ENCODE data around the gene SH3BGRL3.
"Not testable (repeated sequence)": the region's sequence is repeated elsewhere in the genome, so short reads cannot be mapped to it uniquely, and the experiment has no call there.

The SH3BGRL3 gene

DNA sequence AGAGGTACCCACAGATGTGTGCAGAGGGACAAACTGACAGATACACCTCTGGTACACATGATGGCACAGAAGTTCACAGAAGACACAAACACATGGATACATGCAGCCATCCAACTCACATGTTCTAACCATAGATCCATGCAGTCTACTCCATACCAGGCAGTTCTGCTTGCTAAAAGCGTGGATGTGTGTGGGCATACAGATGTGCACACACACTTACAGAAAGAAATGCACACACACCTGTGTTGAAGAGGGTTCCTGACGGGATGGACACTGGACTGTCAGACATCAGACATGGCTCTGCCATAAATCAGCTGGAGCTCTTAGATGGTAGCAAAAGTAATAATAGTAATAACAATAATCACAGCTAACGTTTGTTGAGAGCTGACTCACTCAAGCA, 44.7 kb downstream of the SH3BGRL3 start:
- Histone ChIP-seq H4K20me1 (ENCODE audit: control insufficient read depth, insufficient read depth, low read depth, low read length) (no peaks in the 10 kb centered on the region), H3K4me1 (ENCODE audit: control insufficient read depth, low read length) (peaks cover 47% of the 10 kb centered on the region), H3K9me3 (ENCODE audit: control insufficient read depth, insufficient read depth, low read length) (no peaks in the 10 kb centered on the region), H3K4me3 (ENCODE audit: low read length) (no peak overlapping the region), H3K79me2 (ENCODE audit: control insufficient read depth, low read length) (peaks cover 1% of the 10 kb centered on the region), H3K36me3 (ENCODE audit: control insufficient read depth, low read length) (peaks cover 27% of the 10 kb centered on the region), H3K9me2 (replicated peaks; ENCODE audit: control insufficient read depth, low read length) (no peaks in the 10 kb centered on the region), H3K4me2 (ENCODE audit: low read length) (no peak overlapping the region), H3K27me3 (ENCODE audit: control insufficient read depth, low read length) (no peaks in the 10 kb centered on the region), H3F3A (ENCODE audit: control insufficient read depth, insufficient read depth) (peaks cover 12% of the 10 kb centered on the region), H3K27ac (ENCODE audit: low read depth, low read length) (no peak overlapping the region)
- TF ChIP-seq, protein P1, sequence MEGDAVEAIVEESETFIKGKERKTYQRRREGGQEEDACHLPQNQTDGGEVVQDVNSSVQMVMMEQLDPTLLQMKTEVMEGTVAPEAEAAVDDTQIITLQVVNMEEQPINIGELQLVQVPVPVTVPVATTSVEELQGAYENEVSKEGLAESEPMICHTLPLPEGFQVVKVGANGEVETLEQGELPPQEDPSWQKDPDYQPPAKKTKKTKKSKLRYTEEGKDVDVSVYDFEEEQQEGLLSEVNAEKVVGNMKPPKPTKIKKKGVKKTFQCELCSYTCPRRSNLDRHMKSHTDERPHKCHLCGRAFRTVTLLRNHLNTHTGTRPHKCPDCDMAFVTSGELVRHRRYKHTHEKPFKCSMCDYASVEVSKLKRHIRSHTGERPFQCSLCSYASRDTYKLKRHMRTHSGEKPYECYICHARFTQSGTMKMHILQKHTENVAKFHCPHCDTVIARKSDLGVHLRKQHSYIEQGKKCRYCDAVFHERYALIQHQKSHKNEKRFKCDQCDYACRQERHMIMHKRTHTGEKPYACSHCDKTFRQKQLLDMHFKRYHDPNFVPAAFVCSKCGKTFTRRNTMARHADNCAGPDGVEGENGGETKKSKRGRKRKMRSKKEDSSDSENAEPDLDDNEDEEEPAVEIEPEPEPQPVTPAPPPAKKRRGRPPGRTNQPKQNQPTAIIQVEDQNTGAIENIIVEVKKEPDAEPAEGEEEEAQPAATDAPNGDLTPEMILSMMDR (IDR thresholded peaks at IDR 0.05; ENCODE audit: low read depth, low read length, poor library complexity, severe bottlenecking), result no peak
- no peak for TF ChIP-seq EZH2phosphoT487 (IDR thresholded peaks at IDR 0.05; ENCODE audit: borderline replicate concordance, low read length)

DNA sequence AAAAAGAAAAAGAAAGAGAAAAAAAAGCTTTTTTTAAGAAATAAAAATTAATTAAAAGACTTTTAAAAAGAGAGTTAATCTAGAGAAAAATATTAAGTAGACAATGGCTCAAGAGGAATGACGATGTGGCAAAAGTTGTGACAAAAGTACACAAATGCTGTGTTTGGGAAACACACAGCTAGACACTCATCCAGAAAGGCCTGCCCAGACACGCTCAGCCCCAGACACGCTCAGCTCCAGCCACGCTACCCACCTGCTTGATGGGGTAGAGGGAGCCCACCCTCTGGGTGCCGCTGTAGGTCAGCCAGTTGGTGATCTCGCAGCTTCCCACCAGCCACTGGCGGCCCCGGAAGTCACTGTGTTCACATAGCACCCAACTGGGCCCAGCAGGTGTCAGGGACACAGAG, 48.1 kb downstream of the SH3BGRL3 start:
- peak overlapping the region; percentile 26 for H3K4me2 ChIP-seq (ENCODE audit: low read length)
- no peak overlapping the region for H3K27ac ChIP-seq (ENCODE audit: low read depth, low read length)
- TF ChIP-seq EZH2phosphoT487 (IDR thresholded peaks at IDR 0.05; ENCODE audit: borderline replicate concordance, low read length), result no peak
- TF ChIP-seq, protein P1 (IDR thresholded peaks at IDR 0.05; ENCODE audit: low read depth, low read length, poor library complexity, severe bottlenecking), result peak; percentile 53
- H3F3A ChIP-seq (ENCODE audit: control insufficient read depth, insufficient read depth), result no peaks in the 10 kb centered on the region; the same call in 1 of the 2 replicates
- no peak overlapping the region for H3K4me3 ChIP-seq (ENCODE audit: low read length)
- H3K36me3 ChIP-seq (ENCODE audit: control insufficient read depth, low read length), result no peaks in the 10 kb centered on the region
- peaks cover 13% of the 10 kb centered on the region for H3K4me1 ChIP-seq (ENCODE audit: control insufficient read depth, low read length)
- no peaks in the 10 kb centered on the region for H3K9me3 ChIP-seq (ENCODE audit: control insufficient read depth, insufficient read depth, low read length)
- no peaks in the 10 kb centered on the region for H3K9me2 ChIP-seq (replicated peaks; ENCODE audit: control insufficient read depth, low read length)
- H4K20me1 ChIP-seq (ENCODE audit: control insufficient read depth, insufficient read depth, low read depth, low read length), result no peaks in the 10 kb centered on the region
- H3K27me3 ChIP-seq (ENCODE audit: control insufficient read depth, low read length), result no peaks in the 10 kb centered on the region
- no peaks in the 10 kb centered on the region for H3K79me2 ChIP-seq (ENCODE audit: control insufficient read depth, low read length)

DNA sequence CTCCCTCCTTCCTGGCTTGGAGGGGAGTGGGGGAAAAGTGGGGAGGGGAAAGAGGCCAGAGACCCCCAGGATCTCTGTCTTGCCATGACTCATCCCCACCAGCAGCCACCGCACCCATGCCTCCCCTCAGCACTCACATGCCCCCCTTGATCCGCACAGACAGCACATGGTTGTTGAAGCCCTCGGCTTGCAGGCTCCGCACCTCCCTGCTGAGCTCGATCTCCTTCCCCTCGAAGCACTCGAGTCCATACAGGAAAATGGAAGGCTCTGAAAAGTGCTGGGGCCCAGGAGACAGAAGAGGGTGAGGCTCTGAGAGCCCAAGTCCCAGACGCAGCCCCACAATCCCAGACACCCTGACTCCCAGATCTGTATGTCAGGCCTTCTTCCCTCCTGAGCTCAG, 48.7 kb downstream of the SH3BGRL3 start:
- no peaks in the 10 kb centered on the region for H3K27me3 ChIP-seq (ENCODE audit: control insufficient read depth, low read length)
- TF ChIP-seq, protein P1 (IDR thresholded peaks at IDR 0.05; ENCODE audit: low read depth, low read length, poor library complexity, severe bottlenecking), result no peak
- TF ChIP-seq EZH2phosphoT487 (IDR thresholded peaks at IDR 0.05; ENCODE audit: borderline replicate concordance, low read length), result no peak
- no peak overlapping the region for H3K27ac ChIP-seq (ENCODE audit: low read depth, low read length)
- no peaks in the 10 kb centered on the region for H3K36me3 ChIP-seq (ENCODE audit: control insufficient read depth, low read length)
- peaks cover 9% of the 10 kb centered on the region for H3K4me1 ChIP-seq (ENCODE audit: control insufficient read depth, low read length)
- no peaks in the 10 kb centered on the region; the same call in 1 of the 2 replicates for H3F3A ChIP-seq (ENCODE audit: control insufficient read depth, insufficient read depth)
- H3K4me2 ChIP-seq (ENCODE audit: low read length), result peak overlapping the region; percentile 26; the same call in 1 of the 2 replicates
- H3K9me2 ChIP-seq (replicated peaks; ENCODE audit: control insufficient read depth, low read length), result no peaks in the 10 kb centered on the region
- no peaks in the 10 kb centered on the region for H4K20me1 ChIP-seq (ENCODE audit: control insufficient read depth, insufficient read depth, low read depth, low read length)
- no peak overlapping the region for H3K4me3 ChIP-seq (ENCODE audit: low read length)
- no peaks in the 10 kb centered on the region for H3K79me2 ChIP-seq (ENCODE audit: control insufficient read depth, low read length)
- no peaks in the 10 kb centered on the region for H3K9me3 ChIP-seq (ENCODE audit: control insufficient read depth, insufficient read depth, low read length)

DNA sequence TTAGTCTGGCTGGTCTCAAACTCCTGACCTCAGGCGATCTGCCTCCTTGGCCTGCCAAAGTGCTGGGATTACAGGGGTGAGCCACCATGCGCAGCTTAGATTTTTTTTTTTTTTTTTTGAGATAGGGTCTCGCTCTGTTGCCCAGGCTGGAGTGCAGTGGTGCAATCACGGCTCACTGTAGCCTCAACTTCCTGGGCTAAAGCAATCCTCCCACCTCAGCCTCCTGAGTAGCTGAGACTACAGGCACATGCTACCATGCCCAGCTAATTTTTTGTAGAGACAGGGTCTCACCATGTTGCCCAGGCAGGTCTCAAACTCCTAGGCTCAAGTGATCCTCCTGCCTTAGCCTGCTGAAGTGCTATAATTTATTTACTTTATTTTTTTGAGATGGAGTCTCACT, 49.5 kb downstream of the SH3BGRL3 start:
- H4K20me1 ChIP-seq (ENCODE audit: control insufficient read depth, insufficient read depth, low read depth, low read length); H3K9me3 ChIP-seq (ENCODE audit: control insufficient read depth, insufficient read depth, low read length); H3K36me3 ChIP-seq (ENCODE audit: control insufficient read depth, low read length); H3K4me3 ChIP-seq (ENCODE audit: low read length); H3K27me3 ChIP-seq (ENCODE audit: control insufficient read depth, low read length); H3K4me2 ChIP-seq (ENCODE audit: low read length); H3K9me2 ChIP-seq (replicated peaks; ENCODE audit: control insufficient read depth, low read length); H3K79me2 ChIP-seq (ENCODE audit: control insufficient read depth, low read length); H3K27ac ChIP-seq (ENCODE audit: low read depth, low read length); H3K4me1 ChIP-seq (ENCODE audit: control insufficient read depth, low read length); H3F3A ChIP-seq (ENCODE audit: control insufficient read depth, insufficient read depth): not testable (repeated sequence)
